SK-N-SH treated with all-trans-retinoic acid at 6 μM for 48 hours (cell line): Measurements from ENCODE around the gene SNX5.

ENCODE experiments used
- ATAC-seq: fragments of 200-7000 bp; cut with Tn5 transposase; 3 replicates; pipeline ENCODE4 v1.9.1; 2020; ENCODE audit warnings: mild to moderate bottlenecking, moderate library complexity
- ARNTL ChIP-seq: fragments of 450-650 bp; formaldehyde crosslinking; IDR thresholded peaks from 2 replicates; pipeline ENCODE4 v1.5.0; 2020; ENCODE audit warnings: low read depth, mild to moderate bottlenecking, moderate library complexity, borderline replicate concordance
- BACH2 ChIP-seq: fragments of 250-450 bp; sonication (Bioruptor Pico); IDR thresholded peaks from 2 replicates; pipeline ENCODE4 v1.9.0; 2021; ENCODE audit warnings: mild to moderate bottlenecking, borderline replicate concordance
- CREB5 ChIP-seq: fragments of 250-450 bp; sonication (Bioruptor Pico); IDR thresholded peaks from 2 replicates; pipeline ENCODE4 v1.5.1; 2020; ENCODE audit warnings: low read depth, mild to moderate bottlenecking, moderate library complexity
- CSDC2 ChIP-seq: fragments of 250-450 bp; sonication (Bioruptor Pico); IDR thresholded peaks from 2 replicates; pipeline ENCODE4 v1.5.0; 2020; ENCODE audit warnings: mild to moderate bottlenecking, moderate library complexity
- CSRNP3 ChIP-seq: fragments of 250-450 bp; sonication (Bioruptor Pico); IDR thresholded peaks from 2 replicates; pipeline ENCODE4 v1.5.1; 2021; ENCODE audit warnings: mild to moderate bottlenecking, moderate library complexity
- ESRRG ChIP-seq: fragments of 250-450 bp; sonication (Bioruptor Pico); IDR thresholded peaks from 2 replicates; pipeline ENCODE4 v1.6.1; 2021; ENCODE audit warnings: mild to moderate bottlenecking
- GLIS3 ChIP-seq: fragments of 250-450 bp; sonication (Bioruptor Pico); IDR thresholded peaks from 2 replicates; pipeline ENCODE4 v1.5.0; 2020; ENCODE audit warnings: mild to moderate bottlenecking, moderate library complexity
- OSR1 ChIP-seq: fragments of 250-450 bp; sonication (Bioruptor Pico); IDR thresholded peaks from 2 replicates; pipeline ENCODE4 v1.8.0; 2022; ENCODE audit warnings: moderate library complexity, mild to moderate bottlenecking, inconsistent platforms
- PATZ1 ChIP-seq: fragments of 250-450 bp; sonication (Bioruptor Pico); IDR thresholded peaks from 2 replicates; pipeline ENCODE4 v1.8.0; 2020; ENCODE audit warnings: mild to moderate bottlenecking, moderate library complexity, borderline replicate concordance
- POU6F1 ChIP-seq: fragments of 250-450 bp; sonication (Bioruptor Pico); IDR thresholded peaks from 2 replicates; pipeline ENCODE4 v1.8.0; 2021; ENCODE audit warnings: low read depth, mild to moderate bottlenecking, moderate library complexity, borderline replicate concordance
- RARB ChIP-seq: fragments of 250-450 bp; sonication (Bioruptor Pico); IDR thresholded peaks from 2 replicates; pipeline ENCODE4 v1.8.0; 2021; ENCODE audit warnings: mild to moderate bottlenecking, moderate library complexity
- SNAI2 ChIP-seq: fragments of 250-450 bp; sonication (Bioruptor Pico); IDR thresholded peaks from 2 replicates; pipeline ENCODE4 v1.5.0; 2020; ENCODE audit warnings: mild to moderate bottlenecking, moderate library complexity
- TSHZ2 ChIP-seq: fragments of 250-450 bp; sonication (Bioruptor Pico); IDR thresholded peaks from 2 replicates; pipeline ENCODE4 v1.5.0; 2020; ENCODE audit warnings: mild to moderate bottlenecking, moderate library complexity
- ZC3H10 ChIP-seq: fragments of 250-450 bp; sonication (Bioruptor Pico); IDR thresholded peaks from 2 replicates; pipeline ENCODE4 v1.5.1; 2021; ENCODE audit warnings: mild to moderate bottlenecking, moderate library complexity
- ZFP3 ChIP-seq: fragments of 250-450 bp; sonication (Bioruptor Pico); IDR thresholded peaks from 2 replicates; pipeline ENCODE4 v1.5.0; 2020; ENCODE audit warnings: mild to moderate bottlenecking, moderate library complexity
- ZNF70 ChIP-seq: fragments of 450-650 bp; formaldehyde crosslinking; IDR thresholded peaks from 2 replicates; pipeline ENCODE4 v1.5.0; 2020; ENCODE audit warnings: mild to moderate bottlenecking, moderate library complexity
- ZNF8 ChIP-seq: fragments of 450-650 bp; formaldehyde crosslinking; IDR thresholded peaks from 2 replicates; pipeline ENCODE4 v1.5.0; 2020; ENCODE audit warnings: mild to moderate bottlenecking, moderate library complexity

SNX5 gene

GRCh38 chr20:17936761-17937732 is 31.5 kb downstream of the SNX5 start:
- TF ChIP-seq BACH2 (CRISPR knock-in tag) (no peak), CREB5 (no peak), ESRRG (CRISPR knock-in tag) (no peak), RARB (CRISPR knock-in tag) (no peak), POU6F1 (CRISPR knock-in tag) (no peak), ZNF70 (CRISPR knock-in tag) (no peak), CSRNP3 (CRISPR knock-in tag) (no peak), SNAI2 (CRISPR knock-in tag) (no peak), TSHZ2 (CRISPR knock-in tag) (no peak), ZFP3 (no peak), ARNTL (no peak), OSR1 (no peak)
- TF ChIP-seq, all 23 proteins: peak for 0
- peak; percentile 7 for ATAC-seq

GRCh38 chr20:17936286-17936760 is 32.3 kb downstream of the SNX5 start:
- no peak for ATAC-seq
- no peak for TF ChIP-seq CSRNP3 (CRISPR knock-in tag)
- no peak for TF ChIP-seq CSDC2
- TF ChIP-seq SNAI2 (CRISPR knock-in tag): no peak
- no peak for TF ChIP-seq PATZ1 (CRISPR knock-in tag)
- no peak for TF ChIP-seq POU6F1 (CRISPR knock-in tag)
- no peak for TF ChIP-seq GLIS3
- TF ChIP-seq ZNF8 (CRISPR knock-in tag): no peak
- no peak for TF ChIP-seq BACH2 (CRISPR knock-in tag)
- no peak for TF ChIP-seq ZNF70 (CRISPR knock-in tag)
- no peak for TF ChIP-seq ZC3H10 (CRISPR knock-in tag)
- no peak for TF ChIP-seq ESRRG (CRISPR knock-in tag)
- TF ChIP-seq, all 23 proteins: peak for 0
